Endodermal cell (in vitro differentiated cells): ENCODE data around the gene TSEN15. TPM values are rescaled to one million over a fixed set of nuclear protein-coding genes. Genes with fewer than 3 reads are reported as not detected.

ENCODE experiments used
- DNase-seq: peaks from one replicate; pipeline ENCODE4 v3.0.0-alpha.2; 2017
- H3K27ac ChIP-seq: 2 replicates; pipeline ENCODE4 v1.5.1; 2013; ENCODE audit warnings: mild to moderate bottlenecking, low read depth, low read length, moderate library complexity
- H3K27me3 ChIP-seq: 2 replicates; pipeline ENCODE4 v1.6.1; 2013; ENCODE audit warnings: mild to moderate bottlenecking, low read length, moderate library complexity; ENCODE audit not compliant: insufficient read depth, control insufficient read depth, poor library complexity, severe bottlenecking
- H3K36me3 ChIP-seq: 2 replicates; pipeline ENCODE4 v1.7.0; 2013; ENCODE audit warnings: mild to moderate bottlenecking, low read length, moderate library complexity; ENCODE audit not compliant: control insufficient read depth, insufficient read depth
- H3K4me1 ChIP-seq: one replicate; pipeline ENCODE4 v1.7.0; 2013; ENCODE audit warnings: low read length; ENCODE audit not compliant: control insufficient read depth, insufficient read depth
- H3K4me3 ChIP-seq: 2 replicates; pipeline ENCODE4 v1.5.1; 2013; ENCODE audit warnings: mild to moderate bottlenecking, low read length, moderate library complexity
- H3K9ac ChIP-seq: 2 replicates; pipeline ENCODE4 v1.6.1; 2013; ENCODE audit warnings: mild to moderate bottlenecking, low read length, moderate library complexity; ENCODE audit not compliant: poor library complexity, severe bottlenecking; ENCODE audit errors: extremely low read depth
- H3K9me3 ChIP-seq: 2 replicates; pipeline ENCODE4 v1.6.1; 2013; ENCODE audit warnings: mild to moderate bottlenecking, low read length, moderate library complexity; ENCODE audit not compliant: control insufficient read depth
- H3K27ac Mint-ChIP-seq: 2 replicates; pipeline ENCODE4 v1.8.0; 2020; ENCODE audit warnings: mixed read lengths
- H3K27me3 Mint-ChIP-seq: 2 replicates; pipeline ENCODE4 v1.8.0; 2021; ENCODE audit warnings: mild to moderate bottlenecking, mixed read lengths; ENCODE audit not compliant: insufficient read depth
- H3K36me3 Mint-ChIP-seq: 2 replicates; pipeline ENCODE4 v1.8.0; 2020; ENCODE audit warnings: low read depth, mixed read lengths
- H3K4me1 Mint-ChIP-seq: 2 replicates; pipeline ENCODE4 v1.8.0; 2020; ENCODE audit warnings: mixed read lengths
- H3K4me3 Mint-ChIP-seq: 2 replicates; pipeline ENCODE4 v1.8.0; 2020; ENCODE audit warnings: mild to moderate bottlenecking, moderate library complexity, mixed read lengths
- H3K9me3 Mint-ChIP-seq: 2 replicates; pipeline ENCODE4 v1.8.0; 2020; ENCODE audit warnings: mild to moderate bottlenecking, mixed read lengths
- CTCF ChIP-seq: fragments of 200-600 bp; sonication (generic); conservative IDR thresholded peaks from 2 replicates; pipeline ENCODE4 v1.5.0; 2021; ENCODE audit warnings: antibody characterized with exemption, mild to moderate bottlenecking
- WGBS, 2 experiments: methylation state at CpG; one replicate each; pipeline versions ENCODE4 v1.1.5 to v1.1.7; 2013; ENCODE audit warnings: missing lambda C conversion rate in 2 of 2, mixed read lengths in 1 of 2; ENCODE audit not compliant: insufficient coverage in 1 of 2, insufficient read length in 1 of 2; 5-methylcytosine and 5-hydroxymethylcytosine counted together
- total RNA-seq, 2 donors: library from RNA; stranded (reverse); fragmentation: NEBNext Ultra II Directional in 1 of 2; extraction: Animal tissue kit (Norgen Biotek cat#: 25700) in 1 of 2; gene quantifications; 2 replicates in 1 of 2; 3 replicates in 1 of 2; pipeline ENCODE4 v1.2.1, GENCODE V29; 2021

Gene TSEN15
- total RNA-seq, 2 donors from 2014 or later, result 20.4 to 22.5 TPM

- no peaks in the 10 kb centered on the region for H3K36me3 Mint-ChIP-seq
- peaks cover 13% of the 10 kb centered on the region for H3K9me3 ChIP-seq
- no peak for TF ChIP-seq CTCF
- no peaks in the 10 kb centered on the region for H3K4me1 ChIP-seq
- H3K4me1 Mint-ChIP-seq, result peaks cover 8% of the 10 kb centered on the region
- no peaks in the 10 kb centered on the region for H3K36me3 ChIP-seq
- H3K27me3 ChIP-seq, result no peaks in the 10 kb centered on the region
- no peak overlapping the region for H3K9ac ChIP-seq
- peaks cover under 1% of the 10 kb centered on the region for H3K27me3 Mint-ChIP-seq
- WGBS, 2 experiments, result 87 to 95% methylated on average over 2 of the region's 2 CpGs
- H3K9me3 Mint-ChIP-seq, result peaks cover 5% of the 10 kb centered on the region
- DNase-seq, result no peak
- H3K4me3 ChIP-seq, result no peak overlapping the region
- H3K4me3 Mint-ChIP-seq, result no peak overlapping the region
- no peak overlapping the region for H3K27ac Mint-ChIP-seq
- no peak overlapping the region for H3K27ac ChIP-seq
These were observed 20.8 kb downstream of the TSEN15 start for GRCh38 chr1:184072376-184072775.

- Histone ChIP-seq H3K4me1 (no peaks in the 10 kb centered on the region), H3K27ac (no peak overlapping the region), H3K36me3 (no peaks in the 10 kb centered on the region), H3K9ac (no peak overlapping the region), H3K27me3 (no peaks in the 10 kb centered on the region), H3K9me3 (peaks cover 20% of the 10 kb centered on the region), H3K4me3 (no peak overlapping the region)
- DNase-seq, result no peak
- Mint-ChIP-seq H3K9me3 (peaks cover 8% of the 10 kb centered on the region), H3K27ac (no peak overlapping the region), H3K4me3 (no peak overlapping the region), H3K4me1 (no peaks in the 10 kb centered on the region), H3K27me3 (peaks cover 3% of the 10 kb centered on the region), H3K36me3 (no peaks in the 10 kb centered on the region)
- WGBS, 2 experiments, result 95 to 100% methylated on average over 1 to 2 of the region's 2 CpGs
- TF ChIP-seq CTCF, result no peak
These were observed 22.9 kb downstream of the TSEN15 start for GRCh38 chr1:184074383-184074782.

- H3K36me3 ChIP-seq, result no peaks in the 10 kb centered on the region
- H3K9me3 Mint-ChIP-seq, result peaks cover 8% of the 10 kb centered on the region
- no peaks in the 10 kb centered on the region for H3K4me1 ChIP-seq
- no peaks in the 10 kb centered on the region for H3K27me3 ChIP-seq
- H3K4me3 Mint-ChIP-seq, result no peak overlapping the region
- DNase-seq, result no peak
- WGBS, 2 experiments, result 80% methylated on average over 2 of the region's 4 CpGs; no CpG with 5 or more reads in 1 of the 2 experiments
- H3K36me3 Mint-ChIP-seq, result no peaks in the 10 kb centered on the region
- H3K27ac Mint-ChIP-seq, result no peak overlapping the region
- H3K27me3 Mint-ChIP-seq, result peaks cover 3% of the 10 kb centered on the region
- peak; percentile 87 for TF ChIP-seq CTCF
- no peak overlapping the region for H3K9ac ChIP-seq
- H3K9me3 ChIP-seq, result peaks cover 20% of the 10 kb centered on the region
- H3K27ac ChIP-seq, result no peak overlapping the region
- no peak overlapping the region for H3K4me3 ChIP-seq
- H3K4me1 Mint-ChIP-seq, result no peaks in the 10 kb centered on the region
These were observed 23.8 kb downstream of the TSEN15 start for GRCh38 chr1:184075055-184076029.
